ENCODE results near the gene SEZ6L. TPM values are rescaled to one million over a fixed set of nuclear protein-coding genes. Genes with fewer than 3 reads are reported as not detected.

SEZ6L gene
- total RNA-seq, 1 experiment from 2014 or later, result not detected

- Histone ChIP-seq H3K4me2 (ENCODE audit: low read length) (no peak overlapping the region), H3K9me3 (ENCODE audit: control insufficient read depth in 1 of 2, insufficient read depth in 1 of 2, low read depth in 1 of 2, low read length in 2 of 2) (no peaks in the 10 kb centered on the region), H3K27me3 (ENCODE audit: insufficient read depth, low read length) (peaks cover 27% of the 10 kb centered on the region), H3K36me3 (ENCODE audit: control insufficient read depth in 1 of 2, insufficient read depth in 2 of 2, low read length in 2 of 2) (no peaks in the 10 kb centered on the region), H3K4me1 (ENCODE audit: control insufficient read depth in 1 of 2, insufficient read depth in 2 of 2, low read length in 2 of 2) (no peaks in the 10 kb centered on the region), H3K4me3 (replicated peaks in 1 of 2; ENCODE audit: low read depth in 1 of 2, low read length in 2 of 2) (no peak overlapping the region), H3K79me2 (ENCODE audit: insufficient read depth, low read length) (no peaks in the 10 kb centered on the region), H4K20me1 (ENCODE audit: insufficient read depth) (no peaks in the 10 kb centered on the region), H3K27ac (ENCODE audit: low read depth, low read length) (no peak overlapping the region), H3K9me2 (ENCODE audit: insufficient read depth) (no peaks in the 10 kb centered on the region), H2AFZ (ENCODE audit: low read depth, low read length, poor library complexity, severe bottlenecking) (no peak overlapping the region), H3K9ac (ENCODE audit: low read length) (no peak overlapping the region)
- no peak for DNase-seq (ENCODE audit: low read depth, low spot score)
- no TSS peak for BruUV-seq (replicated peaks)
- TF ChIP-seq SRF (IDR thresholded peaks at IDR 0.05; ENCODE audit: low read depth), result no peak
- no peak for TF ChIP-seq FOSL1 (IDR thresholded peaks at IDR 0.05; ENCODE audit: low read depth)
- TF ChIP-seq, protein P1, sequence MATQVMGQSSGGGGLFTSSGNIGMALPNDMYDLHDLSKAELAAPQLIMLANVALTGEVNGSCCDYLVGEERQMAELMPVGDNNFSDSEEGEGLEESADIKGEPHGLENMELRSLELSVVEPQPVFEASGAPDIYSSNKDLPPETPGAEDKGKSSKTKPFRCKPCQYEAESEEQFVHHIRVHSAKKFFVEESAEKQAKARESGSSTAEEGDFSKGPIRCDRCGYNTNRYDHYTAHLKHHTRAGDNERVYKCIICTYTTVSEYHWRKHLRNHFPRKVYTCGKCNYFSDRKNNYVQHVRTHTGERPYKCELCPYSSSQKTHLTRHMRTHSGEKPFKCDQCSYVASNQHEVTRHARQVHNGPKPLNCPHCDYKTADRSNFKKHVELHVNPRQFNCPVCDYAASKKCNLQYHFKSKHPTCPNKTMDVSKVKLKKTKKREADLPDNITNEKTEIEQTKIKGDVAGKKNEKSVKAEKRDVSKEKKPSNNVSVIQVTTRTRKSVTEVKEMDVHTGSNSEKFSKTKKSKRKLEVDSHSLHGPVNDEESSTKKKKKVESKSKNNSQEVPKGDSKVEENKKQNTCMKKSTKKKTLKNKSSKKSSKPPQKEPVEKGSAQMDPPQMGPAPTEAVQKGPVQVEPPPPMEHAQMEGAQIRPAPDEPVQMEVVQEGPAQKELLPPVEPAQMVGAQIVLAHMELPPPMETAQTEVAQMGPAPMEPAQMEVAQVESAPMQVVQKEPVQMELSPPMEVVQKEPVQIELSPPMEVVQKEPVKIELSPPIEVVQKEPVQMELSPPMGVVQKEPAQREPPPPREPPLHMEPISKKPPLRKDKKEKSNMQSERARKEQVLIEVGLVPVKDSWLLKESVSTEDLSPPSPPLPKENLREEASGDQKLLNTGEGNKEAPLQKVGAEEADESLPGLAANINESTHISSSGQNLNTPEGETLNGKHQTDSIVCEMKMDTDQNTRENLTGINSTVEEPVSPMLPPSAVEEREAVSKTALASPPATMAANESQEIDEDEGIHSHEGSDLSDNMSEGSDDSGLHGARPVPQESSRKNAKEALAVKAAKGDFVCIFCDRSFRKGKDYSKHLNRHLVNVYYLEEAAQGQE (IDR thresholded peaks at IDR 0.05; ENCODE audit: low read depth), result no peak
- no peak for TF ChIP-seq POLR2AphosphoS5 (IDR thresholded peaks at IDR 0.05; ENCODE audit: low read depth, low read length)
- TF ChIP-seq SP1 (IDR thresholded peaks at IDR 0.05; ENCODE audit: low read depth), result no peak
- no peak for TF ChIP-seq EZH2 (IDR thresholded peaks at IDR 0.05)
- no peak for TF ChIP-seq YY1 (IDR thresholded peaks at IDR 0.05; ENCODE audit: extremely low read depth, insufficient replicate concordance, low read depth, low read length)
- TF ChIP-seq CEBPB (IDR thresholded peaks at IDR 0.05; ENCODE audit: low read depth), result no peak
- TF ChIP-seq JUND (IDR thresholded peaks at IDR 0.05), result no peak
- no peak for TF ChIP-seq EZH2phosphoT487 (IDR thresholded peaks at IDR 0.05; ENCODE audit: borderline replicate concordance)
- TF ChIP-seq TCF7L2 (IDR thresholded peaks at IDR 0.05; ENCODE audit: borderline replicate concordance, extremely low read depth, insufficient read depth, insufficient read length), result no peak
- no peak for TF ChIP-seq ZFX (IDR thresholded peaks at IDR 0.05)
- no peak for TF ChIP-seq RAD21 (IDR thresholded peaks at IDR 0.05; ENCODE audit: low read depth)
- no peak for TF ChIP-seq SIN3A (IDR thresholded peaks at IDR 0.05; ENCODE audit: low read depth)
- no peak for TF ChIP-seq ZNF274 (IDR thresholded peaks at IDR 0.05; ENCODE audit: low read depth, low read length)
- intact Hi-C loops (cut with micrococcal nuclease), result no loop called here
- POLR2A ChIA-PET, result no interaction called here
- no peak for ATAC-seq
- CTCF ChIA-PET, result no interaction called here
- RAD21 ChIA-PET (ENCODE audit: low non-redundant PET in 1 of 2, low total read pairs in 2 of 2, uncharacterized antibody in 2 of 2, unreplicated experiment in 2 of 2), result no interaction called here
Observed at GRCh38 chr22:26348810-26349526, 179.7 kb downstream of the SEZ6L start.

All from HCT116 (cell line).